Endothelial cell of umbilical vein (primary cell): ENCODE measurements around the gene IL1RL2. TPM values are rescaled to one million over a fixed set of nuclear protein-coding genes. Genes with fewer than 3 reads are reported as not detected.

Experiments
- BruUV-seq: library from RNA; stranded (reverse); fragments of 400-500 nt; replicated peaks from 2 replicates; lab custom pipeline; 2021; lab: Mats Ljungman, UMichigan
- CTCF ChIA-PET: fragments of 300-600, 350-600 bp; sonication (Branson Sonifier 250); formaldehyde crosslinking; loops from one replicate; lab custom pipeline; 2021; ENCODE audit warnings: antibody characterized with exemption, inconsistent platforms; lab: Charles Lee
- POLR2A ChIA-PET: fragments of 300-600, 350-600 bp; sonication (Branson Sonifier 250); formaldehyde crosslinking; loops from one replicate; lab custom pipeline; 2021; ENCODE audit warnings: antibody characterized with exemption, inconsistent platforms; lab: Charles Lee
- DNase-seq: peaks from one replicate; pipeline ENCODE4 v3.0.0-alpha.2; 2011; ENCODE audit warnings: low read depth, low spot score
- FAIRE-seq: peaks from 2 replicates; lab custom pipeline; 2011; peaks lifted over from hg19 to GRCh38; lab: Jason Lieb, UNC
- H2AFZ ChIP-seq: 2 replicates; pipeline ENCODE4 v1.6.0; 2012; ENCODE audit warnings: low read depth, low read length, control low read depth, inconsistent platforms
- H3K27ac ChIP-seq: 2 replicates; pipeline ENCODE4 v1.5.1; 2011; ENCODE audit warnings: low read depth, mild to moderate bottlenecking, control low read depth, low read length, moderate library complexity; ENCODE audit not compliant: insufficient read depth
- H3K27me3 ChIP-seq, 2 experiments: 2 replicates each; pipeline versions ENCODE4 v1.6.0 to v1.6.1; 2011; ENCODE audit warnings: low read length in 2 of 2, mixed read lengths in 1 of 2; ENCODE audit not compliant: control insufficient read depth in 2 of 2, insufficient read depth in 2 of 2
- H3K36me3 ChIP-seq, 2 experiments: 2 replicates in 1 of 2; 3 replicates in 1 of 2; pipeline ENCODE4 v1.5.1; 2011; ENCODE audit warnings: low read length in 2 of 2, mild to moderate bottlenecking in 1 of 2, moderate library complexity in 1 of 2; ENCODE audit not compliant: control insufficient read depth in 2 of 2, insufficient read depth in 2 of 2; ENCODE audit errors: extremely low read depth in 1 of 2
- H3K4me1 ChIP-seq: 3 replicates; pipeline ENCODE4 v1.5.1; 2011; ENCODE audit warnings: mild to moderate bottlenecking, low read length; ENCODE audit not compliant: control insufficient read depth, insufficient read depth; ENCODE audit errors: extremely low read depth
- H3K4me2 ChIP-seq: 2 replicates; pipeline ENCODE4 v1.6.1; 2011; ENCODE audit warnings: low read length, control low read depth, mixed read lengths; ENCODE audit not compliant: insufficient read depth
- H3K4me3 ChIP-seq, 3 experiments: fragments of 200-600 bp in 1 of 3; sonication (generic), shearing (Covaris generic) in 1 of 3; replicated peaks in 1 of 3; 2 replicates each; pipeline ENCODE4 v1.5.1; 2011 to 2016; ENCODE audit warnings: control low read depth in 3 of 3, low read length in 3 of 3, mild to moderate bottlenecking in 2 of 3, inconsistent platforms in 1 of 3, low read depth in 1 of 3, moderate library complexity in 1 of 3; ENCODE audit not compliant: insufficient read depth in 1 of 3
- H3K79me2 ChIP-seq: 2 replicates; pipeline ENCODE4 v1.6.0; 2012; ENCODE audit warnings: low read length, inconsistent platforms; ENCODE audit not compliant: control insufficient read depth, insufficient read depth
- H3K9ac ChIP-seq: replicated peaks from 2 replicates; pipeline ENCODE3; 2011; ENCODE audit warnings: low read length, control low read depth; ENCODE audit not compliant: insufficient read depth; ENCODE audit errors: extremely low read depth
- H3K9me1 ChIP-seq: replicated peaks from 3 replicates; pipeline ENCODE4 v1.6.0; 2011; ENCODE audit warnings: mild to moderate bottlenecking, low read length; ENCODE audit not compliant: control insufficient read depth, insufficient read depth; ENCODE audit errors: extremely low read depth
- H3K9me3 ChIP-seq: replicated peaks from 2 replicates; pipeline ENCODE4 v1.5.1; 2012; ENCODE audit warnings: low read length, inconsistent platforms; ENCODE audit not compliant: control insufficient read depth, insufficient read depth
- H4K20me1 ChIP-seq: replicated peaks from 2 replicates; pipeline ENCODE3; 2011; ENCODE audit warnings: mild to moderate bottlenecking, low read length; ENCODE audit not compliant: control insufficient read depth, insufficient read depth; ENCODE audit errors: extremely low read depth
- CTCF ChIP-seq, 2 donors: IDR thresholded peaks; 1 replicate in 1 of 2; 2 replicates in 1 of 2; pipeline ENCODE4 v1.5.1; 2011; ENCODE audit warnings: low read length in 2 of 2, mild to moderate bottlenecking in 2 of 2, moderate library complexity in 2 of 2, control low read depth in 1 of 2, inconsistent platforms in 1 of 2, low read depth in 1 of 2; ENCODE audit not compliant: insufficient read depth in 1 of 2; ENCODE audit errors: extremely low read depth in 1 of 2
- EZH2 ChIP-seq: IDR thresholded peaks from 2 replicates; pipeline ENCODE4 v1.6.1; 2012; ENCODE audit warnings: borderline replicate concordance, low read depth, mild to moderate bottlenecking, moderate library complexity, low read length, inconsistent platforms; ENCODE audit not compliant: severe bottlenecking
- FOS ChIP-seq: IDR thresholded peaks from 2 replicates; pipeline ENCODE4 v1.6.1; 2011; ENCODE audit warnings: mild to moderate bottlenecking, low read length, moderate library complexity, borderline replicate concordance; ENCODE audit not compliant: insufficient read depth
- GATA2 ChIP-seq: IDR thresholded peaks from 2 replicates; pipeline ENCODE4 v1.7.0; 2011; ENCODE audit warnings: low read depth, mild to moderate bottlenecking, moderate library complexity, mixed read lengths, low read length; ENCODE audit not compliant: insufficient read length, insufficient read depth
- JUN ChIP-seq: IDR thresholded peaks from 2 replicates; pipeline ENCODE4 v1.6.1; 2011; ENCODE audit warnings: borderline replicate concordance, low read depth; ENCODE audit not compliant: insufficient read length, insufficient read depth
- MAX ChIP-seq: IDR thresholded peaks from 2 replicates; pipeline ENCODE4 v1.6.1; 2011; ENCODE audit not compliant: insufficient read depth, insufficient read length
- MYC ChIP-seq: IDR thresholded peaks from one replicate; pipeline ENCODE4 v1.6.1; 2011; ENCODE audit warnings: mild to moderate bottlenecking, low read depth, low read length
- POLR2A ChIP-seq: IDR thresholded peaks from 2 replicates; pipeline ENCODE4 v1.6.1; 2012; ENCODE audit warnings: low read depth, mild to moderate bottlenecking, control low read depth, low read length
- POLR2AphosphoS5 ChIP-seq: IDR thresholded peaks from 2 replicates; pipeline ENCODE4 v1.6.1; 2012; ENCODE audit warnings: low read depth, mild to moderate bottlenecking, control low read depth, low read length, moderate library complexity; ENCODE audit not compliant: insufficient read depth
- dilution Hi-C: fragments of 300-500 bp; cut with MboI; formaldehyde crosslinking; loops from one replicate; pipeline ENCODE4 v1.15.0; 2019; ENCODE audit warnings: low sequenced_read_pairs; ENCODE audit not compliant: extremely low pct_ligation_motif_present
- intact Hi-C: fragments of 100-400 bp; cut with micrococcal nuclease; formaldehyde crosslinking; loops from one replicate; pipeline ENCODE4 v1.10.0; 2022
- polyA plus RNA-seq, 4 experiments: library from polyadenylated mRNA; depleted of rRNA in 3 of 4; stranded (reverse) in 3 of 4; unstranded in 1 of 4; fragments of >200 nt; gene quantifications; 2 replicates each; pipeline versions ENCODE4 v1.2.1 to v1.2.3, GENCODE V29; 2011 to 2012; ENCODE audit warnings: missing spikeins in 1 of 4
- total RNA-seq: library from RNA; stranded (reverse); gene quantifications from 2 replicates; pipeline ENCODE4 v1.2.3, GENCODE V29; 2021

The IL1RL2 gene
- total and polyA plus RNA-seq, 2 donors (not counting 3 experiments of a cell fraction or from before 2014, with no cell fraction given) = 0.11 TPM; not detected in 1

GRCh38 chr2:102217032-102217431 lies 30.2 kb downstream of the IL1RL2 start:
- Histone ChIP-seq H3K9ac (no peak overlapping the region), H2AFZ (no peak overlapping the region), H3K36me3 (no peaks in the 10 kb centered on the region), H3K4me3 (no peak overlapping the region), H3K4me1 (no peaks in the 10 kb centered on the region), H3K27ac (no peak overlapping the region), H3K79me2 (no peaks in the 10 kb centered on the region), H3K4me2 (no peak overlapping the region), H3K9me1 (no peaks in the 10 kb centered on the region), H3K27me3 (no peaks in the 10 kb centered on the region), H4K20me1 (no peaks in the 10 kb centered on the region), H3K9me3 (peaks cover 2% of the 10 kb centered on the region)
- ChIA-PET CTCF (no interaction called here), POLR2A (no interaction called here)
- dilution Hi-C loops = no loop called here
- DNase-seq (no peak), FAIRE-seq (no peak)
- TF ChIP-seq MAX (no peak), EZH2 (no peak), CTCF (IDR thresholded peaks at IDR 0.05; ENCODE audit: extremely low read depth in 1 of 2, insufficient read depth in 1 of 2, low read depth in 1 of 2, low read length in 2 of 2) (no peak), POLR2A (no peak), GATA2 (no peak), MYC (no peak), POLR2AphosphoS5 (no peak), FOS (no peak), JUN (no peak)
- no TSS peak for BruUV-seq
- intact Hi-C loops = no loop called here
